HepG2 (cell line): ENCODE measurements around the gene C2CD2.

Experiments
- CBX1 ChIP-seq: IDR thresholded peaks from one replicate; pipeline ENCODE4 v1.6.1; 2016; ENCODE audit warnings: antibody characterized with exemption, low read depth
- CBX5 ChIP-seq: sonication (generic); formaldehyde crosslinking; IDR thresholded peaks from 2 replicates; pipeline ENCODE4 v1.4.0; 2020; ENCODE audit warnings: missing genetic modification reagents, borderline replicate concordance
- CC2D1A ChIP-seq: sonication (generic); formaldehyde crosslinking; IDR thresholded peaks from 2 replicates; pipeline ENCODE4 v1.8.1; 2023; ENCODE audit warnings: mild to moderate bottlenecking, missing genetic modification reagents
- EHMT2 ChIP-seq: fragments of 200-600 bp; sonication (generic); IDR thresholded peaks from 2 replicates; pipeline ENCODE4 v1.7.0; 2017; ENCODE audit warnings: antibody characterized with exemption, low read depth, low read length, borderline replicate concordance
- POLR2A ChIP-seq, 2 experiments: IDR thresholded peaks; 2 replicates each; pipeline ENCODE4 v1.6.1; 2011; ENCODE audit warnings: low read depth in 2 of 2, low read length in 2 of 2, mild to moderate bottlenecking in 1 of 2, moderate library complexity in 1 of 2; ENCODE audit not compliant: insufficient read depth in 1 of 2
- SMAD3 ChIP-seq: sonication (generic); formaldehyde crosslinking; IDR thresholded peaks from 2 replicates; pipeline ENCODE4 v1.4.0; 2020; ENCODE audit warnings: missing genetic modification reagents
- XRCC5 ChIP-seq: fragments of 200-400 bp; formaldehyde crosslinking; optimal IDR thresholded peaks from 2 replicates; pipeline ENCODE3; 2017; ENCODE audit warnings: mild to moderate bottlenecking, low read length
- ZNF274 ChIP-seq: sonication (generic); formaldehyde crosslinking; IDR thresholded peaks from 2 replicates; pipeline ENCODE4 v1.5.1; 2020; ENCODE audit warnings: mild to moderate bottlenecking, missing genetic modification reagents
- TF ChIP-seq, protein P1 (sequence below): IDR thresholded peaks from 2 replicates; pipeline ENCODE4 v1.6.1; 2016; ENCODE audit warnings: missing genetic modification reagents, missing compliant biosample characterization

DNA sequence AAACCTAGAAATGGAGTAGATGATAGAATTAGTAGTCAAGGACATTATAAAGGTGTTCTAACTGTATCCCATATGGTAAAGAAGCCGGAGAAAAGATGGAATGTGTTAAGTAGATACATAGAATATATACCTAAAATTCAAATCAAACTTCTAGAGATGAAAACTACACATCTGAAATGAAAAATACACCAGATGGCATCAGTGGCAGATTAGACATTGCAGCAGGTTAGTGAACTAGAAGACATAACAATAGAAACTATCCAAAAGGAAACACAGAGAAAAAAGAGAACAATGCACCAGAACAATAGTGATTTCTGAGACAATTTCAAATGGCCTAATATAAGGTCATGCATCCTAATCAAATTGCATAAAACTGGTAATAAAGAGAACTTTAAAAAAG is 29.4 kb upstream of the C2CD2 start:
- TF ChIP-seq CC2D1A: no peak
- TF ChIP-seq POLR2A (IDR thresholded peaks at IDR 0.05; ENCODE audit: insufficient read depth in 1 of 2, low read depth in 2 of 2, low read length in 2 of 2): no peak
- TF ChIP-seq CBX1: no peak
- TF ChIP-seq SMAD3 (CRISPR knock-in tag): no peak
- TF ChIP-seq CBX5 (CRISPR knock-in tag): no peak
- TF ChIP-seq, protein P1, sequence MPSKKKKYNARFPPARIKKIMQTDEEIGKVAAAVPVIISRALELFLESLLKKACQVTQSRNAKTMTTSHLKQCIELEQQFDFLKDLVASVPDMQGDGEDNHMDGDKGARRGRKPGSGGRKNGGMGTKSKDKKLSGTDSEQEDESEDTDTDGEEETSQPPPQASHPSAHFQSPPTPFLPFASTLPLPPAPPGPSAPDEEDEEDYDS (CRISPR knock-in tag): no peak
- TF ChIP-seq ZNF274 (CRISPR knock-in tag): no peak
- no peak for TF ChIP-seq XRCC5
- no peak for TF ChIP-seq EHMT2
